Ovary (tissue), 3 donors: ENCODE data around the gene GLI1.
"Not testable (repeated sequence)": the region's sequence is repeated elsewhere in the genome, so short reads cannot be mapped to it uniquely, and the experiment has no call there.

ENCODE experiments used
- EP300 ChIP-seq: sonication (generic); formaldehyde crosslinking; IDR thresholded peaks from one replicate; pipeline ENCODE4 v1.6.1; 2017; ENCODE audit warnings: antibody characterized with exemption
- POLR2A ChIP-seq: fragments of 450-650 bp; IDR thresholded peaks from one replicate; pipeline ENCODE4 v1.6.1; 2017; ENCODE audit warnings: antibody characterized with exemption, mild to moderate bottlenecking, moderate library complexity
- TF ChIP-seq, protein P1 (sequence below), 3 donors: fragments of 450-650 bp in 2 of 3; fragments of 200-600 bp in 1 of 3; IDR thresholded peaks; one replicate each; pipeline versions ENCODE4 v1.5.1 to v1.8.0; 2016 to 2022; ENCODE audit warnings: antibody characterized with exemption in 3 of 3, mild to moderate bottlenecking in 1 of 3
- donor health status: DM: no; HTN: no; CAD: no.

DNA sequence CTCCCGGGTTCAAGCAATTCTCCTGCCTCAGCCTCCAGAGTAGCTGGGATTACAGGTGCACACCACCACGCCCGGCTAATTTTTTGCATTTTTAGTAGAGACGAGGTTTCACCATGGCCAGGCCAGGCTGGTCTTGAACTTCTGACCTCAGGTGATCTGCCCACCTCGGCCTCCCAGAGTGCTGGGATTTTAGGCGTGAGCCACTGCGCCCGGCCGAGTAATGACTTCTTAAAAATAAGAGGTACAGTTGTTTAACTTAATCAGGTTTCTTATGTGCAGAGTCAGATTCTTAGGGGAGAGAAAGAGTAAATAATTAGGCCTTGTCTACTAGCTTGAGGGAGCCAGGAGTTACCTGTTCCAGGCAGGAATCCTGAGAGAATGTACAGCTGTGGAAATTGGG is 54.7 kb downstream of the GLI1 start:
- TF ChIP-seq, protein P1, sequence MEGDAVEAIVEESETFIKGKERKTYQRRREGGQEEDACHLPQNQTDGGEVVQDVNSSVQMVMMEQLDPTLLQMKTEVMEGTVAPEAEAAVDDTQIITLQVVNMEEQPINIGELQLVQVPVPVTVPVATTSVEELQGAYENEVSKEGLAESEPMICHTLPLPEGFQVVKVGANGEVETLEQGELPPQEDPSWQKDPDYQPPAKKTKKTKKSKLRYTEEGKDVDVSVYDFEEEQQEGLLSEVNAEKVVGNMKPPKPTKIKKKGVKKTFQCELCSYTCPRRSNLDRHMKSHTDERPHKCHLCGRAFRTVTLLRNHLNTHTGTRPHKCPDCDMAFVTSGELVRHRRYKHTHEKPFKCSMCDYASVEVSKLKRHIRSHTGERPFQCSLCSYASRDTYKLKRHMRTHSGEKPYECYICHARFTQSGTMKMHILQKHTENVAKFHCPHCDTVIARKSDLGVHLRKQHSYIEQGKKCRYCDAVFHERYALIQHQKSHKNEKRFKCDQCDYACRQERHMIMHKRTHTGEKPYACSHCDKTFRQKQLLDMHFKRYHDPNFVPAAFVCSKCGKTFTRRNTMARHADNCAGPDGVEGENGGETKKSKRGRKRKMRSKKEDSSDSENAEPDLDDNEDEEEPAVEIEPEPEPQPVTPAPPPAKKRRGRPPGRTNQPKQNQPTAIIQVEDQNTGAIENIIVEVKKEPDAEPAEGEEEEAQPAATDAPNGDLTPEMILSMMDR (IDR thresholded peaks at IDR 0.05): not testable (repeated sequence)
- not testable (repeated sequence) for TF ChIP-seq POLR2A, EP300
